ENCODE data around the gene CDH26. TPM values are rescaled to one million over a fixed set of nuclear protein-coding genes. Genes with fewer than 3 reads are reported as not detected.

Gene CDH26
- total RNA-seq, 4 donors from 2014 or later: 0.76 to 2.1 (median 0.77) TPM; not detected in 1

GRCh38 chr20:60053125-60053817 is 95.0 kb downstream of the CDH26 start:
- intact Hi-C loops (cut with DNase I; ENCODE audit: low total_unique reads): no loop called here
- Histone ChIP-seq H3K27me3 (no peaks in the 10 kb centered on the region), H3K36me3 (no peaks in the 10 kb centered on the region), H3K27ac (no peak overlapping the region), H3K4me3 (no peak overlapping the region), H3K9me3 (no peaks in the 10 kb centered on the region), H3K4me1 (peaks cover 0 to under 1% of the 10 kb centered on the region in 2 donors)
- TF ChIP-seq CTCF (IDR thresholded peaks at IDR 0.05) (no peak), POLR2A (IDR thresholded peaks at IDR 0.05) (no peak)
- DNase-seq: no peak

GRCh38 chr20:60053818-60054190 is 95.6 kb downstream of the CDH26 start:
- Histone ChIP-seq H3K4me1 (peaks cover 0 to 6% of the 10 kb centered on the region in 2 donors), H3K27ac (no peak overlapping the region), H3K36me3 (no peaks in the 10 kb centered on the region), H3K27me3 (no peaks in the 10 kb centered on the region), H3K4me3 (no peak overlapping the region), H3K9me3 (no peaks in the 10 kb centered on the region)
- no peak for TF ChIP-seq CTCF (IDR thresholded peaks at IDR 0.05)
- no peak for TF ChIP-seq POLR2A (IDR thresholded peaks at IDR 0.05)
- intact Hi-C loops (cut with DNase I; ENCODE audit: low total_unique reads): no loop called here
- no peak for DNase-seq

- H3K36me3 ChIP-seq: no peaks in the 10 kb centered on the region
- no peaks in the 10 kb centered on the region for H3K9me3 ChIP-seq
- TF ChIP-seq CTCF (IDR thresholded peaks at IDR 0.05) (no peak), POLR2A (IDR thresholded peaks at IDR 0.05) (no peak)
- intact Hi-C loops (cut with DNase I; ENCODE audit: low total_unique reads): no loop called here
- no peak for DNase-seq
- no peak overlapping the region for H3K27ac ChIP-seq
- peaks cover 0 to 7% of the 10 kb centered on the region in 2 donors for H3K4me1 ChIP-seq
- H3K27me3 ChIP-seq: no peaks in the 10 kb centered on the region
- H3K4me3 ChIP-seq: no peak overlapping the region
Measured at GRCh38 chr20:60054716-60055634, 96.8 kb downstream of the CDH26 start.

- no peaks in the 10 kb centered on the region for H3K27me3 ChIP-seq
- intact Hi-C loops (cut with DNase I; ENCODE audit: low total_unique reads): no loop called here
- no peaks in the 10 kb centered on the region for H3K9me3 ChIP-seq
- H3K4me1 ChIP-seq: peaks cover 0 to 7% of the 10 kb centered on the region in 2 donors
- no peaks in the 10 kb centered on the region for H3K36me3 ChIP-seq
- H3K27ac ChIP-seq: no peak overlapping the region
- TF ChIP-seq POLR2A (IDR thresholded peaks at IDR 0.05) (no peak), CTCF (IDR thresholded peaks at IDR 0.05) (no peak)
- DNase-seq: no peak
- H3K4me3 ChIP-seq: no peak overlapping the region
Measured at GRCh38 chr20:60055740-60056139, 97.5 kb downstream of the CDH26 start.

Measured in uterus (tissue), 4 donors.